Stimulated activated CD8-positive, alpha-beta memory T cell treated with anti-CD3 and anti-CD28 coated beads, Interleukin-4, amount 100 ng/mL, for 1 hour (primary cell): Measurements from ENCODE around the gene CHST3.
"Not testable (repeated sequence)": the region's sequence is repeated elsewhere in the genome, so short reads cannot be mapped to it uniquely, and the experiment has no call there.

Source experiments
- DNase-seq, 2 donors: peaks; one replicate each; pipeline ENCODE4 v3.0.0-alpha.2; 2020; ENCODE audit warnings: low read depth in 2 of 2, low spot score in 1 of 2

The CHST3 gene

DNA sequence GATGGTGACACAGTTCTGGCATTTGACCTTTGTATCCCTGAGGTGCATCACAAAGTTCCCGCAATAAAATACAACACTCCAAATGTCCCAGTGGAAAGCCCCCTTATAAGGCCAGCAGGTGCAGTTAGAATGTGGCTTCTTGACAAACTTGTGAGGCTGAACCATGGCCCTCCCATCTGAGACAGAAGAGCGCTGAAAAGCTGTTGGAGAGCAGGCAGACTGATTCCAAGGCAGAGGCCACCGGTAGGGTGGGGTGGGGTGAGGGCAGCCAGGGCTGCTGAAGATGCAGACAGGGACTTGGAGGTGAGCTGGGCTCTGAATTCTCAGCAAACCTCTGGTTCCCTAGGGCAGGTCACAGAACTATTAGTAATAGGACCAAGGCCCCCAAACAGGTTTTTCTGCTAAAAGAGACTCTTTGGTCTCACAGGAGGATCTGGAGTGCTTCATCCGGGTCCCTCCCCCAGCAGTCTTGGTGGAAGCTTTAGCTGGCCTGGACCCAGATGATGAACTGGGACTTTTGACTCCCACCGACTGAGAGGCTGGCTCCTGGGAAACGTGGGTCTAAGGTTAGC, 15.6 kb upstream of the CHST3 start:
- DNase-seq: no peak

DNA sequence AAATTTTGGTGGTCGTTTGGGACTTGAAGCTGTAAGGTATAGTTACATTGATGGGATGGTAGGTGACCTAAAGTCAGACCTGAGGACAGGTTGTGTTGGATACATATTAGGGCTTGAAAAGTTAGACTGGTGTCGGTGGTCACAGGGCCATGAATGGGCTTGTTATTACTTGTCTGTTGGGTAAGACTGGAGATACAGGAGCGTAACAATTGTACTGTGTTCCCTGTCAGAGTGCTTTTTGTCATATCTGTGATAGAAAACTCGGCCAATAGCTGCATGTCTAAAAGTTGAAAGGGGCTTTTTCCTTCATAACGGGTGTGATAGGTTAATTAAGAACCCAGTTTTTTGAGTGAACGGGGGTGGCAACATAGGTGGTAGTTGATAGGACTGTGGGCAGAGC, 13.5 kb upstream of the CHST3 start:
- no peak for DNase-seq

DNA sequence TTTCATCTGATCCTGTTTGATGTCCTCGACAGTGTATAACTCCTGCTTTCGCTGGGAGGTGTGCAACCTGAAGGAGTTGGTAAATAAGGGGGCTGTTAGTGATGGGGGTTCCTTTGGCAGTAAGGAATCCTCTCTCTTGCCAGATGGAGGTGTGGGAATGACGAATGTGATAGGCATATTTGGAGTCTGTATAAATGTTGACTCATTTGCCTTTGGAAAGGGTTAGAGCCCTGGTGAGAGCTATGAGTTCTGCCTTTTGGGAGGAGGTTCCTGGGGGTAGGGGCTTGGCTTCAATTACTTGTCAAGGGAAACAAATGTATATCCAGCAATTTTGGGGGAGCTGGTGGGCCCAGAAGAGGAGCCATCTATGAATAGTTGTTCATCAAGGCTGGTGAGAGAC, 11.4 kb upstream of the CHST3 start:
- DNase-seq: no peak

DNA sequence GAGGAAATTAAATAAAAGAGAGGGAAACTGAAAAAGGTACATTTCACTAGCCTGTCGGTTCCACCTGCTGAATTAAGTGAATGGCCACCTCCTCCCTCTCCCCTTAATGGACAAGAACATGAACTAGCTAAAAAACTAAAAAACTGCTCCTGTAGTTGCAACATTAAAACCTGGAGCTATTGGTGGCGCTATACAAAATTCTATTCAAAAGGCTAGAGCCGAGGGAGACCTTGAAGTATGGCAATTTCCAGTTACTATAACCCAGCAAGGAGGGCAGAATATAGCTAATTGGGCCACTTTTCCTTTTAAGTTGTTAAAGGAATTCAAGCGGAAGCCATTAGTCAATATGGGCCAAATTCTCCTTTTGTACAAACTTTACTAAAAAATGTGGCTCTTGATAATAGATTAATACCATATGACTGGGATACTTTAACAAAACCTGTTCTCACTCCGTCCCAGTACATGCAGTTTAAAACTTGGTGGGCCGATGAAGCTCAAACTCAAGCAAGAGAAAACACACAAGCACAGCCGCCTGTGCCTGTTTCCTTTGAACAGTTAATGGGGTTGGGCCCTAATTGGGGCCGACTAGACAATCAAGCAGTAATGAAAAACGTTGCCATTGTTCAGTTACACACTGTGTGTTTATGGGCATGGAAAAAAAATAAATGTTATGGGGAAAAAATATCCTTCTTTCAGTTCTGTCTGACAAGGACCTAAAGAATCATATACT, 6.5 kb upstream of the CHST3 start:
- no peak for DNase-seq

DNA sequence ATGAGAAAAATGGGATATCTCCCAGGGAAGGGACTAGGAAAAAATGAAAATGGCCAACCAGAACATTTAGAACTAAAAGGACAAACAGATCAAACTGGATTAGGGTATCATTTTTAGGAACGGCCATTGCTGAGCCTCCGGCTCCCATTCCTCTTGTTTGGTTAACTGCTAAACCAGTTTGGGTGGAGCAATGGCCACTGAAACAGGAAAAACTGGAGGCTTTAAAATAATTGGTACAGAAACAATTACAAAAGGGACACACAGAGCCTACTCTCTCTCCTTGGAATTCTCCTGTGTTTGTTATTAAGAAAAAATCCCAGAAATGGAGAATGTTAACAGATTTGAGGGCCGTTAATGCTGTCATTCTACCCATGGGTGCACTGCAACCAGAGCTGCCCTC, 4.7 kb upstream of the CHST3 start:
- no peak for DNase-seq

DNA sequence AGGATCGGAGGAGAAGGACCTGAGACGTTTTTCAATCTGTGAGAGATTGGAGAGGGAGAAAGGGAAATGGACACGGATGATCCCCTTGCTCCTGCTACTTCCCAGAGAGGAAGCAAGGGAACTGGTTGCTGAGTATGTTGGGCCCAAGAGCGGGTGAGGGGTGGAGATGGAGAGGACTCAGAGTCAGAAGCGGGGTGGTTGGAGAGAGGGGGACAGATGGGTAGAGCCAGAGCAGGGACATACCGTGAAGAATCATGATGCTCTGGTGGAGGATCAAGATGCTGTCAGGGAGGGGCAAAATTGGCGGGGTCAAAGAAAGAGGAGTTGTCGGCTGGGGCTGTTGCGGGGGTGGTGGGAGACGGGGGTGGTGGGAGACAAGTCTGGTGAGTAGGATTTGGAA, 2.4 kb upstream of the CHST3 start:
- DNase-seq: no peak

DNA sequence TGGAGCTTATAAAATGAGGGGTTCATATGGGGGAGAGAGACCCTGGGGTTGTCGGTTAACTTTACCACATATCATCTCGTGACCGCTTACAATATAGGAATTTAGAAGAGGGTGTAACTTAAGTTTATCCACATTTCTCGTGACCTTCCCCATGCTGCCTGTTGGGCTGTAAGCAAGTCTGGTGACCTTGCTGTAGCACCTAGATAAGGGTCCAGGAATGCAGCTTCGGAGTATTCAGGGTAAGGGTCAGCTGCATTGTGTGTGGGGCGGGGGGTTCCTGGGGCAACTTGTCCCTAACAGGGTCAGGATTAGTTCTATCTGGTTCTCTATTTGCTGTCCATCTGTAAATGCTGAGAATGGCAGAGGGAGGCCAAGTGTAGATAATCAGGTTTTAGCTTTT, 1.3 kb upstream of the CHST3 start:
- no peak for DNase-seq

DNA sequence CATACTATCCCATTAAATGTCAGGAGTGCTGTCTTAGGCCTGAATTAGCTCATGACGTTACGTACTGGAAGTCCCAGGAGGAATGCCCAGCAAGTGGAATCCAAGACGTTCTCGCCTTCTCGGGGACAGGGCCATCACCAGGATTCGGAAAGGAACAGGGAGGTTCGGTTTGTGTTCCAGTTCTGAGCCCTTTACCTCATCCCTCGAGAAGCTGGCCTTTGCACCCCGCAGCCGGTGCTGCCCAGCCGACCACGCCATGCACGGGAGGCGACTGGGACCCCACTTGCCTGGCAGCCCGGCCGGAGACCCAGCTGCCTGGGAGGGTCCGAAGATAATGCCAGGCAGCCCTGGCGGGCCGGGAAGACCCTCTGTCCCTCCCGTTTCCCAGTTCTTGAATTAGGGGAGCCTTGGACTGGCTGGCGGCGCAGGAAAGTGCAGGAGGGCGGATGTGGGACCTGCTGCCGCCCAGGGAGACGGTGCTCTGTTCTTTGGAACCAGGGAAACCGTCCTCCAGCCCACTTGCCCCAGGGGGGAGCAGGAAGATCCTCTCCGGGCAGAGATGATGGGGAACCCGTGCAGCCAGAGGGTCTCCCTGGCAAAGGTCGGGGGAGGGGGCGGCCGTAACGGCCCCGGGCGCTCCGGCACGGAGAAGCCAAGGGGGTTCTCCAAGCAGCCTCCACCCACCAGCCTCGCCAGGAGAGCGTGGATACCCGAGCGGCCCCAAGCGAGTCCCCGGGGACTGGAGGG, 671 bp upstream of the CHST3 start:
- DNase-seq: no peak

DNA sequence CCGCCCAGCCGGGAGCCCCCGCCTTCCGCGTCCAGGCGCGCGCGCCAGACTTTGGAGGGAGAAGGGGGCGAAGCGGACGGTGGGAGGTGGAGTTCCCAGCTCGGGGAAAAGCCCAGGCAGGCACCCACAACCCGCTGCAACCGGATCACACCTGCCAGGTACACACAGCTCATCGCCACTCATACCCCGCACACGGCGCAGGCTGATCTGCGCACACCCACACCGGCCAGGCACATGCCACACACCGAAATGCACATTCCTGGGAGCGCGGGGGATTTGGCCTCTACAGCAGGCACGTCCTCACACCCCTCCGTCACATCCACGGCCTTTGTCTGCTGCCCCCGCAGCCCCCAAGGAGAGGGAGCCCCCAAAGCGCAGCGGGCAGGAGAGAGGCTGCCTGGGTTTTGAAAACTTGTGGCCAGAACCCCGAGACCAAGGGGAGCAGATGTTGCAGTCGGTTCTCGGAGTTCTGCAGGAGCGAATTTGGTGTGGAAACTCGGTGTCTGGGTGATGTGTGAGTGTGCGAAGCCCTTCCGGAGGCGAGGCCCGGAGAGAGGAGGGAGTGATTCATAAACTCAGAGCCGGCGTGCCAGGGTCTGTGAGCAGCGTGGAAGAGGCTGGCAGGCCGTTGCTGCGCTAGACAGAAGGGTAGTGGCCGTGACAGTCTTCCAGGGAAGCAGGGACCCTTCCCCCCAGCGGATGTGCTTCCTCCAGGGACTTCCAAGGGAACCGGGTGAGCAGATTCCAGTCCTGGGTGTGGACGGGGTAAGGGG, 734 bp downstream of the CHST3 start:
- DNase-seq: no peak

DNA sequence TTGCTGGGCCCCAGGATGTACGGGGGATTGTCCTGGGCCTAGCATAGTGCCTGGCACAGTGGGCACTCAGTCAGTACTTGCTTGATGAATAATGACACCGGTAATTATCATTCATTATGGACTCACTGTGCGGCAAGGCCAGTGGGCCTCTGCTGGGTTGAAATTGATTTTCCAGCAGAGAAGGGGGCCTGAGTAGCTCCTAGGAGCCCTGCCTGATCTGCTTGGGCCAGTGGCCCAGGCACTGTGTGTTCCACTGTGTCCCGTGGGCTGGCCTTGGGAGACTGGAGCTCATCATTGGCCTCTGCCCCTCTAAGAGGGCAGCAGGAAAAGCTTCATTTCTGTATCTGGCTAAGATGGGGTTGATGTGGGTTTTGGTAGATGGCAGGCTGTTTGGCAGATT, 1.4 kb downstream of the CHST3 start:
- DNase-seq: no peak

DNA sequence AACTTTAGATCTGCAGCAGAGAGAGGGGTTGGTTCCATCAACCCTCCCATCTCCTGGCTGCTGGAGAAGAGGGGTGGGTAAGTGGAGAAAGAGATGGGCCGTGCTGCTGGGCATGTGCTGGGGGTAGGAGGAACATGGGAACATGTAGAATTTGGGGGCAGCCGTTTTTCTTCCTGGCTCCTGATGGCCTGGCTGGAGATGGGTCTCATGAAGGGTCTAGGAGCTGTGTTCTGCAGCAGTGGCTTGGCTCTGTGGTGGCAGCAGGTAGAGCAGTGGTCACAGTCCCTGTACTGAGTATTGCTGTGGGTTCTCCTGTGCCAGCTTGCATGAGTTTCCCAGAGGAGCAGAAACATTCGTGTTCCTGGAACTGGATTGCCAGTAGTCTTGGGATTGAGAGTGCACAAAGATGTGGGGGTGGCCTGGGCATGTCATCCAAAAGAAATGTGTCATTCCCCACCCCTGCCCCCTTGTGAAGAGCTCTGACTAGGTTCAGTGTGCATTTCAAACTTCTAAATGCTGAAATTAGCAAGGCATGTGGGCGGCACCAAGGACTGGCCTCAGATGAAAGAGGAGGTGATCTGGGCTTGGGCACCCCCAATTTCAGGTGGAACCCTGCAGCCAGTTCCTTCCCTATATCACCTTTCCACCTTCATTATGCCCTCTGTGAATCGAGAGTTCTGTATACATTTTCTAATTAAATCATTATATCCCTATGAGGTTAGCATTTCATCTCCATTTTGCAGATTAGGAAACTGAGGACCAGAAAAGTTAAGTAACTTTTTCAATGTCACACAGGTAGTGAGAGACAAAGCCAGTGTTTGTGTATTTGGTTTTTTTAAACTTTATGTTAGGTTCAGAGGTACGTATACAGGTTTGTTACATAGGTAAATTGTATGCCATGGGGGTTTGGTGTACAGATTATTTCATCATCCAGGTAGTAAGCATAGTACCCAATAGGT, 2.1 kb downstream of the CHST3 start:
- DNase-seq: no peak

DNA sequence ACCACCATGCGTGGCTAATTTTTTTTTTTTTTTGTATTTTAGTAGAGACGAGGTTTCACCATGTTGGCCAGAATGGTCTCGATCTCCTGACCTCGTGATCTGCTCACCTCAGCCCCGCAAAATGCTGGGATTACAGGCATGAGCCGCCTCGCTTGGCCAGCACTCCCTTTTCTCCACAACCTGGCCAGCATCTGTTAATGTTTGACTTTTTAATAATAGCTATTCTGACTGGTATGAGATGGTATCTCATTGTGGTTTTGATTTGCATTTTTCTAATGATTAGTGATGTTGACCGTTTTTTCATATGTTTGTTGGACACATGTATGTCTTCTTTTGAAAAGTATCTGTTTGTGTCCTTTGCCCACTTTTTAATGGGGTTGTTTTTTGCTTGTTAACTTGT, 3.8 kb downstream of the CHST3 start:
- DNase-seq: not testable (repeated sequence)

DNA sequence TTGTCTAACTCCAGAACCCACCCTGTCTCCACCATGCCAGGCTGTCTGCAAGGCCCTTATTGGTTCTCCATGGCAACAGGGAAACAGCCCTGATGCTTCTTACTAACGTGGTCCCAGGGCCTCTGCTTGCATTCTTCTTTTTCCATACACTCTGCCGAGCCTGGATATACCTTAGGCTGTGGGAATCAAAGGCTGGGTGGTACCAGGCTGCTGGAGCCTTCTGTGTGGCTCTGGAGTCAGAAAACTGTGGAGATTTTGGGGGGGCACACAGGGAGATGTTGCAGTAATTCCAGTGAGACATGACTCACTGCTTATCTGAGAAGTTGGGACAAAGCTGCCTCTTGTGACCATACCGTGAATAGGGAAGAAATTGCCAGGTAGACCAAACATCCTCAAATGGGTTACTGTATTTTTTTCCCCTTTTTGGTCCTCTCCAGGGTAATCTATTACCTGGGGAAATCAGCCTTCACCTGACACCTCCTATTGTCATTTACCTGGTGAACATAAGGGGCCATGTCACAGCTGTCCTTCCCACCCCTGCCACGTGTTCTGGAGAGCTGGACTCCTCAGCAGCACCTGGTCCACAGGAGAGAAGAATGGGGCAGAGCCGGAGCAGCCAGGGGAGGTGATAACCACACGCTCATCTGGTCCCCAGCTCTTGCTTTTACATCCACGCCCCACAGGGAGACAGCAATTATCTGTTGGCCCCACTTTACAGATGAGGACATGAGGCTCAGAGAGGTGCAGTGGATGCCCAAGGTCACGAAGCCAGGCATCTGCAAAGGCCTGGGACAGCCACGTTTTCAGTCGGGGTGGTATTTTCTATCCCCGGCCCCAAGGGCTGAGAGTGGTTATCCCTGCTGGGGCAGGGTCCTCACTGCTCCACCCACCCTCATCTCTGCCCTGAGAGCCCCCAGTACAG, 4.6 kb downstream of the CHST3 start:
- DNase-seq: no peak

DNA sequence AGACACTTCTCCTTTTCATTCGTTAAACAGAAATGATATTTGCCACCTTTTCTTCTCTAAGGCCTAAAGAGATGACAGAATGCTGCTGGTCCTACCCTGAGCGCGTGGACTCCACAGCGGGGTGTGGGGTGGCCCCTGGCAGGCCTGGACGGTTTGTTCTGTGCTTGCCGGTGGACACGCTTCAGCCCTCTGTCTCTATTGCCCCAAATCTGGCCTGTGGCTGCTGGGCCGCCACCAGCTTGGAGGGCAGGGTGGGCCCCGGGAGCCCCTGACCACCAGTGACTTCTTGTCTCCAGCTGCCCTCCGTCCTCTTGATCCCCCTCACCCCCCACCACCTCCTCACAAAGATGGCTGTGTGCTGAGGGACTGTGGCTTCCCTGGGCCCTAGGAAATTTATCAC, 5.7 kb downstream of the CHST3 start:
- no peak for DNase-seq

DNA sequence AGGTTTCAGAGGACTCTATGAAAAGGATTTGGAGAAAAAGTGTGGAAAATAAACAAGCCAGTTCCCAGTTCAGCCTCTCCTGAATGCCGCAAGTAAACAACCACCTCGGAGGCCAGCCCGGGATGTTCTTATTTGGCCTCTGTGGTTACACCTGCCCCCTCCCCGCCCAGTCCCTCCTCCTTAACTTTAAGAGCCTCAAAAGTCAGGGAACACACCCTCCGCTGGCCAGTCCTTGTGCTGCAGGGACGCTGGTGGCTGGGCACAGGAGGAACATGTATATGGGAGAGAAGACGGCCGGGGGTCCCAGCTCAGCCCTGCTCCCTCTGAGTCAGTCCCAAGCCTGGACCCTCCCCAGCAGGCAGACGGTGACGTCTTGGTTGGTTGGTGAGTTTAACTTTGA, 6.1 kb downstream of the CHST3 start:
- DNase-seq: no peak

DNA sequence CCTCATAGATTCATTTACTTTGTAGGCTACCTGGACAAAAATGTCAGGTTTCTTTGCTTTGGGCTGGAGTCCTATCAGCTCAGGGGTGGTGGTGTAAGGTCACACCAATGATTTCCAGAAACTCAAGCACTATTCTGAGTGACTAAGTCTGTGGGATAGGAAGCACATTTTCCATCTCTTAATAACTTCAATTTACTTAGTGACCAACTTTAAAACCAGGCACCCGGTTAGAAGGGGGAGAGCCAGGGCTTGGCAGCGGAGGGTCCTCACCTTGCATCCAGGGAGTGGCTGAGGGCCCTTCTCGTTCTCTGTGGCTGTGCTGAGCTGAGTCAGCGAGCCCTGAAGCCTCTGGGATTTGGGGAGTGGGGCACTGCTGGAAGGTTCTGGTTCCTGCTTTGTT, 6.7 kb downstream of the CHST3 start:
- no peak for DNase-seq

DNA sequence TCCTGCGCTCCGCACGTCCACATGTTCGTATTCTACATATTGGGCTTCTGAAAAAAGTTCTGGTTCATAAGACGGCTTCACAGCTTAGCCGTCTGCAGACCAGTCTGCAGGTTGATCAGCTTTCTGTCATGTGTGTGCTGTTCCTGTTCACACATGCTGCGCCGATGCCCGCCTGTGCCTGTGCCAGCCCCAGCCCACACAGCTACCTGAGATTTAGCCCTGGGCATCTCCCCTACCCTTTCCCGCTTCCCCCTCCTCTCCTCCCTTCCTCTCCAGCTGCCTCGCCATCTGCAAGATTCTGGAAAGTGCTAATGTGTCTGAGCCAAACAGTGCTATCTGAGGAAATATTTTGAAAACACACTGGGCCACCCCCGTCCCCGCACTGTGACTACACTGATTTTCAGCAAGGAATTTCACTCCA, 7.1 kb downstream of the CHST3 start:
- no peak for DNase-seq

DNA sequence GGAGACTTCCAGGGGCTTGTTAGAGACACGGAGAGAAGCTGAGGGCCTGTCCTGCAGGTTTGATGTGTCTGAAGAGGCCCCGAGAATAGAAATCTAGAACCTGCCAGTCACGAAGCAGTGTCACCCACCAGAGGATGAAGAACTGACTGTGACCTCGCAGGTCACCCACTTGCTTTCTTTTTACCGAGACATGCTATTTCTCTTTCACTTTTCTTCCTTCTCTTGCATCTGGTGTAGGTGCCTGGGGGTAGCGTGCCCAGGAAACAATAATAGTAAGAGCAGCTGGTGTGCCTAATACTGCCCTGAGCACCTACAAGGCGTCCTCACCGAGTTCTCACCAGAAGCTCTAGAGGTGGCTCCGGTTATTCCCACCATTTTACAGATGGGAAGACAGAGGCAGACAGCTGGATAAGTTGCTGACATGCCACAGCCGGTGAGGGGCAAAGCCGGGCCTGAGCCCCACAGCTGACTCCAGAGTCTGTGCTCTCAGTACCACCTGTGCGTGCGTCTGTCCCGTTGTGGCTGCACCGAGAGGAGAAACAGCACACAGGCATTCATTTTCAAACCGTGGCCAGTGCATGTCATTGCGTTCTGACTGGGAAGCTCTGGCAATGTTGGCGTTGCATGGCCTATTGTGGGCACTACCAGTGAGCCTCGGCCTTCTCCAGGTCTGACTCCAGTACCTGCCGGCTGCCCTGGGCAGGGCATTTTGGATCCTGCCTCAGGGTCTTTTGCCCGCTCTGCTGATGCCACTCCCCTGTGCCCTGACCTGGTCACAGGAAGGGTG, 7.8 kb downstream of the CHST3 start:
- no peak for DNase-seq
